NCI-H1436 (cell line): ENCODE results near the gene SMYD3.
"Not testable (repeated sequence)": the region's sequence is repeated elsewhere in the genome, so short reads cannot be mapped to it uniquely, and the experiment has no call there.

Experiments used
- DNase-seq: peaks from one replicate; lab custom pipeline; 2025; lab: John Stamatoyannopoulos, UW

Gene SMYD3

DNA sequence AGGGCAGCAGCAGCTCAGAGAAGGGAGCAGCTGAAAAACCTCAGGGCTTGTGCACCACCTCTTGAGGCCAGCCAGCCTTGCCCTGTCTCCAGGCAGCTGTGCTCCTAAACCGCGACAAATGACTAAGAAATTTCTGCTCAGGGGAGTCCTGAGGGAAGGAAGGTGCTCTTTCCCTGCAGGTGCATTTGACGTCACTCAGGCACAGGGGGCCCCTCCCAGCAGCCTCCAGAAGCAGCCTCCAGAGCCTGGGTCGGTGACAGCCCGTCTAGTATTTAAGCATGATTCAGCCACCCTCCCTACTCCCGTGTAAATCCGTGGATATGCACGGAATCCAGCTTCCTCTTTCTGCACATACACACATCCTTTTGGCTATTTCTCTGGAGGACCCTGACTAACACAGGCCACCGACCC, 791.8 kb downstream of the SMYD3 start:
- peak; percentile 35 for DNase-seq

DNA sequence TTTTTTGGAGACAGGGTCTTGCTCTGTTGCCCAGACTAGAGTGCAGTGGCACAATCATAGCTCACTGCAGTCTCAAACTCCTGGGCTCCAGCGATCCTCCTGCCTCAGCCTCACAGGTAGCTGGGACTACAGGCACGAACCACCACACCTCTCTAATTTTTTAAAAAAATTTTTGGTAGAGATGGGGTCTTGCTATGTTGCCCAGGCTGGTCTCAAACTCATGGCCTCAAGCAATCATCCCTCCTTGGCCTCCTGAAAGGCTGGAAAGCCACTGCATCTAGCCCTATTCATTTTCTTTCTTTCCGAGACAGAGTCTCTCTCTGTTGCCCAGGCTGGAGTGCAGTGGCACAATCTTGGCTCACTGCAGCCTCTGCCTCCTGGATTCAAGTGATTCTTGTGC, 793.1 kb downstream of the SMYD3 start:
- DNase-seq: not testable (repeated sequence)

DNA sequence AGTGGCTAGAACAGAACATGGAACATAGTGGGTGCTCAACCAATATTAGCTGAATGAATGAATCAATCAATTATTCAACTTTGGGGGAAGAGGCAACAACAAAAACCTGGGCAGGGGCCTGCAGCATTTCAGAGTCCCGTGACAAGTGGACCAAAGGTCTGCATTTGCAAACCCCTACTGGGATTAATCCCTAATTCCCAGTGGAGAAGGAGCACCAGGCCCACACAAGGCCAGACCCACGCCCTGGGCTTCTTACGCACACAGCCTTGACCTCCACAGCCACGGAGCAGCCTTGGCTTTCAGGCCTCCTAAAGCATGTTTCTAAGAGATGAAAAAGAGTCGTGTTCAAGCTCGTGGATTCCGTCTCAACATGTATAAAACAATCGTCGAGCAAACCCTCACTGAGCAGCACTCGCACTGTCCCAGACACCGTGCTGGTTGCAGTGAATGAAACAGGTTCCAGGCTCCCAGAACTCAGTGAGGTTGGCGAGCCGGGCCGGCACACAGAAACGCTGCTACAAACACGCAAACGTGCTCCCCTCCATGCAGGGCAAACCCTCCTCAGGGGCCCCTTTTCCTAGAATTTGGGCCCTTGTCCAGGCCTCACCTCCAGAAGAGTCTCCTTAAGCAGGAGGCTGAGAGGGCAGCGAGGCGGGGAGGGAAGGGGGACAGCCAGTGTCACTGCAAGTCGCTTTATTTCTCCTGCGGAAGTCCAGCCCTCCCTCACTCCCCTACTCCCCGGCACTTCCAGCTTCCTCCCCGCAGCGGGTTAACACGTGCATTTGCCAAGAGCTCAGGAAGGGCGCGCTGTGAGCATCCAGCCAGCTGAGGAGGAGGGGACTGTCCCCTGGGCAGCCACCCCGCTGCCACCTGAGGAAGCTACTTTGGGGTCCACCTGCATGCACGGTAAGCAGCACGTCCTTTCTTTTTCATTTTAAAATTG, 795.8 kb downstream of the SMYD3 start:
- no peak for DNase-seq

DNA sequence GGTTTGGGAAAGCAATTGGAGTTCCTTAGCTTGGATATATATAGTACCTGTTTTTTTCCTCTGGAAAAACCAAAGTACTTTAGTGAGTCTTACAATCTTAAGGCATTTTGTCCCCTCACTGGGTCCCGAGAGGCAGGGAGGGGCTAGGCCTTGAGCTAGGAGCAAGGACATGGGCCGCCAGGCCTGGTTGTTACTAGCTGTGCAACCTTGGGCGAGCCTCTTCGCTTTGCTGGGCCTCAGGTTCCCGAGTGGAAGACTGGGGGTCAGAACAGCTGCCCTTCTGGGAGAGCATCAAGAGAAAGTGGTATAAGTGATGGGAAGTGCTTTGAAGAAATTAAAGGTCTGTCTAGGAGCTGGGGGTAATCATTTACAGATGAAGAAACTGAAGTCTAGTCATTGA, 799.1 kb downstream of the SMYD3 start:
- no peak for DNase-seq

DNA sequence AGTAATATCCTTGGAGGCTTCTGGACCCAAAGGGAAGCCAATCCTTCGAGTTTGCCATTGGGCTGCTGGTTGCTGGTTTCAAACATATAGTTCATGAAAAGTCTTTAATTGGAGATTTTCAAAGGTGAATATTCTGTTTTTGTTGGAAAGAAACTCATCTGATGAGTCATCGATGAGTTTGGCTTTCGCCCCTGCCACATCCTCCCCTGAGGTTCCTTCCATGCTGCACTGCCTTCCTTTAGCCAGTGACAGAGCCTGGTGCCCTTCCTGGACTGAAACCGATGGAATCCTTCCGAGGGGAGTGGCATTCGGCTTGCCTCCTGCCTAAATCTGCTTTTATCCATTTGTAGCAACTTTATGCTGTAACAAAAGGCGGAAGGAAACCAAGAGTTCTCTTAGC, 802.3 kb downstream of the SMYD3 start:
- no peak for DNase-seq

DNA sequence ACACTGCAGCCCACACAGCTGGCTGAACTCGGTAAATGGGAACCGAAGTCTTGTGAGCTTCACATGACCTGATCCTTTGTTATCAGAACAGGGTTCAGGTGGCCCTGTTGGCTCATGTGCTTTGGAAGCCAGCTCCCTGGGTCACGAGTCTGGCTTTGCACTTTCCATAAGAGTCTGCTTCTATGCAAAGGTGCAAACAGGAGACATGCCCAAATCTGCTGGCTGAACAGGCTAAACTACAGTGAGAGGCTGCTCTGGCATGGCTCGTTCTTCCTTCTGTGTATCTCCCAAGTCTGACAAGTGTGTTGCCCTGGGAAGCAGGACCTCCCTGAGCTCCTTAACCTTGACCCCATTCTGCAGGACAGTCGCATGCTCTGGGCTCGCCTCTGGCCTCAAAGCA, 802.7 kb downstream of the SMYD3 start:
- no peak for DNase-seq

DNA sequence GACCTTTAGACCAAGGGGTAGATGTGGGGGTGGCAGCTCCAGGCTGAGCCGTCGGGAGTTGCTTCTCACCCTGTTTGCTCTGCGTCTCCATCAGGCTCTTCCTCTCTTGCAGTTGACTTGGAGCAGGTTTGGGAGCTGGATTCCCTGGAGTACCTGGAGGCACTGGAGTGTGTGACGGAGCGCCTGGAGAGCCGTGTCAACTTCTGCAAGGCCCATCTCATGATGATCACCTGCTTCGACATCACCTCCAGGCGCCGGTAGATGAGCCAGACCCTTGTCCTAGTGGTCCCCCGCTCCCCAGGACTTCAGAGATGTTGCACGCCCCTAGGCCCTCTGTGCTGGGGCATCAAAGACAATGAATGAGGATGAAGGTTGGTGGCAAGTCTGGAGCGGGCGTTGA, 804.7 kb downstream of the SMYD3 start:
- no peak for DNase-seq

DNA sequence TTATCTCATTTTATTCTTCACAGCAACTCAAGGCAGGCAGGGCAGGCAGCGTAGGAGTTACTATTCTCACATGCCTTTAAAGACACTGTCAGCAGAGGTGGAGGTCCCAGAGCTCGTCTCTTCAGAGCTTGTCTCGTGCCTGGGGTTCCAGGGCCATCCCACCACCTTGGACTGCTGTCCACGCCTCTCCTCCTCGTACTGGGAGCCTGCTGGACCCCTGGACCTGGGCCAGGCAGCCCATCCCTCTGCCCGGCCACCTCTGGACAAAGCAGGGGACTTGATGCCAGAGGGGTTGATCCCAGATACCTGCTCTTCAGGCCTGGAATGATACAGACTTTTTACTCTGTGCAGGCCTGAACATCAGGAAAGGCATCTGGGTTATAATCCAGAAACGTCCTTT, 805.4 kb downstream of the SMYD3 start:
- DNase-seq: no peak

DNA sequence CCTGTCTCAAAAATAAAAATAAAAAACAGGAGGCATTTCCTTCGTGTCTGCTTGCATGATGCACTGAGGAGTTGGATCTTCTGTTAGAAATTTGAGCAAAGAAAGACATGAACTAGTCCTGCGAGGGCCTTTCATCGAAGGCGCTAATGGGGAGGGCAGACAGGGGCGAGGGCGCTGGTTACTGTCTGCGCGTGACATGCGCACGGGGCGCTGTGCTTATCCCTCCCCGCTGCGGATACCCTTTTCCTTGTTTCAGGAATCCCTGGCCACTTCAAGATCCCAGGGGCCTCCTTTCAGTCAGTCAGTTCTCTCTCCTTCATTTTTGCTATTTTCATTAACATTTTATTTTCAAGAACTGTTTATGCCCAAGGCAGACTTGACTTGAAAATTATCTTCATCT, 806.4 kb downstream of the SMYD3 start:
- DNase-seq: no peak
